PFSK-1 (cell line): ENCODE measurements around the gene NPHP4.

Source experiments
- FOXP2 ChIP-seq: optimal IDR thresholded peaks from 2 replicates; pipeline ENCODE3; 2011; ENCODE audit warnings: borderline replicate concordance, control low read depth, inconsistent platforms; ENCODE audit not compliant: insufficient read depth; ENCODE audit errors: extremely low read length, extremely low read depth
- POLR2AphosphoS5 ChIP-seq: IDR thresholded peaks from 2 replicates; pipeline ENCODE4 v1.6.1; 2012; ENCODE audit warnings: low read depth, mild to moderate bottlenecking, control low read depth, low read length, moderate library complexity
- SIN3A ChIP-seq: IDR thresholded peaks from 2 replicates; pipeline ENCODE4 v1.6.1; 2012; ENCODE audit warnings: mild to moderate bottlenecking, low read length, moderate library complexity, borderline replicate concordance; ENCODE audit not compliant: insufficient read depth
- TAF1 ChIP-seq: IDR thresholded peaks from 2 replicates; pipeline ENCODE4 v1.6.1; 2012; ENCODE audit warnings: low read length, control low read depth, borderline replicate concordance; ENCODE audit not compliant: insufficient read depth
- TF ChIP-seq, protein P1 (sequence below), 2 experiments: IDR thresholded peaks; 2 replicates each; pipeline versions ENCODE4 v1.6.1 to v1.8.0; 2011 to 2012; ENCODE audit warnings: low read depth in 2 of 2, low read length in 2 of 2, control low read depth in 1 of 2, inconsistent platforms in 1 of 2, mild to moderate bottlenecking in 1 of 2, moderate library complexity in 1 of 2; ENCODE audit not compliant: insufficient read depth in 1 of 2

NPHP4 gene

GRCh38 chr1:5909576-5910275, 82.5 kb downstream of the NPHP4 start:
- TF ChIP-seq SIN3A, result no peak

DNA sequence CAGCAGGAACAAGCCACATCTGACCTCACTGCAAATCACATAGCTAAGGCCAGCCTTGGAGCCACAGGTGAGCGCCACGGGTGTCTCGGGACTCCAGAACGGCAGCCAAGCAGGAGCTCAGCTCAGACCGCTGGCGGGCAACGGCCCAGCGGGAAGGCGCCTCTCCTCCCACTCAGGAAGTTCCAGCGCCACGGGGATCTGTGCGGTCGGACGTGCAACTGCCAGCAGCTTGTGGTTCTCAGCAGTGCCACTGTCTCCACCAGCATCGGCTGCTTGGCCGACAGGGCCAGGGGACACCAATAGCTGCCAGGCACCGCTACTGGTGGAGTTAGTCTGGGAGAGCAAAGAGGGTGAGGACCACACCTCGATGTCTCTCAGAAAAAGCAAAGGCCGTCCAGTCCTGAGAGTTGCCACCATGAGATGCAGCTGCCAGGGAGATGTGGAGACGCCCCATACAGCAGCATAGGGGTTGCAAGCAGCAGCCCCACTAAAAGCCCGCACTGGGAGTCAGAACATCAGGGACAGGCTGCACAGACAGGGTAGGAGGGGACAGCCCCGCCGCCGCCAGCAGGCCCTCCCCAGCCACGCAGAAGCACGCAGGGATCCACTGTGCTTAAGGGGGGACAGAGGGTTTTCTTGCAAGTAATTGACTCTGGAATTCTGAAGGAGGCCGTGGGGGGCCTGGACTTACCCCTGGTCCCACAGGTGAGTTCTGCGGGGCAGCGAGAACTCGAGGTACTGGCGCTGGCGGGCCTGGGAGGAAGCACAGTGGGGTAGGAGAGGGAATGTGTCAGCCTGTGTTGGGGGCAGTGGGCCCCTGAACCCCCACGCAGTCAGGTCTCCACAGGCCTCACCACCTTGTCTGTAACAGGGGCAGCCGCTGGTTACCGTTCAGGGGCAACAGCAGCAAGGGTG, 83.5 kb downstream of the NPHP4 start:
- TF ChIP-seq POLR2AphosphoS5 (no peak), FOXP2 (no peak), SIN3A (no peak), TAF1 (no peak)
- TF ChIP-seq, protein P1, sequence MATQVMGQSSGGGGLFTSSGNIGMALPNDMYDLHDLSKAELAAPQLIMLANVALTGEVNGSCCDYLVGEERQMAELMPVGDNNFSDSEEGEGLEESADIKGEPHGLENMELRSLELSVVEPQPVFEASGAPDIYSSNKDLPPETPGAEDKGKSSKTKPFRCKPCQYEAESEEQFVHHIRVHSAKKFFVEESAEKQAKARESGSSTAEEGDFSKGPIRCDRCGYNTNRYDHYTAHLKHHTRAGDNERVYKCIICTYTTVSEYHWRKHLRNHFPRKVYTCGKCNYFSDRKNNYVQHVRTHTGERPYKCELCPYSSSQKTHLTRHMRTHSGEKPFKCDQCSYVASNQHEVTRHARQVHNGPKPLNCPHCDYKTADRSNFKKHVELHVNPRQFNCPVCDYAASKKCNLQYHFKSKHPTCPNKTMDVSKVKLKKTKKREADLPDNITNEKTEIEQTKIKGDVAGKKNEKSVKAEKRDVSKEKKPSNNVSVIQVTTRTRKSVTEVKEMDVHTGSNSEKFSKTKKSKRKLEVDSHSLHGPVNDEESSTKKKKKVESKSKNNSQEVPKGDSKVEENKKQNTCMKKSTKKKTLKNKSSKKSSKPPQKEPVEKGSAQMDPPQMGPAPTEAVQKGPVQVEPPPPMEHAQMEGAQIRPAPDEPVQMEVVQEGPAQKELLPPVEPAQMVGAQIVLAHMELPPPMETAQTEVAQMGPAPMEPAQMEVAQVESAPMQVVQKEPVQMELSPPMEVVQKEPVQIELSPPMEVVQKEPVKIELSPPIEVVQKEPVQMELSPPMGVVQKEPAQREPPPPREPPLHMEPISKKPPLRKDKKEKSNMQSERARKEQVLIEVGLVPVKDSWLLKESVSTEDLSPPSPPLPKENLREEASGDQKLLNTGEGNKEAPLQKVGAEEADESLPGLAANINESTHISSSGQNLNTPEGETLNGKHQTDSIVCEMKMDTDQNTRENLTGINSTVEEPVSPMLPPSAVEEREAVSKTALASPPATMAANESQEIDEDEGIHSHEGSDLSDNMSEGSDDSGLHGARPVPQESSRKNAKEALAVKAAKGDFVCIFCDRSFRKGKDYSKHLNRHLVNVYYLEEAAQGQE (IDR thresholded peaks at IDR 0.05; ENCODE audit: insufficient read depth in 1 of 2, low read depth in 2 of 2, low read length in 2 of 2), result no peak

DNA sequence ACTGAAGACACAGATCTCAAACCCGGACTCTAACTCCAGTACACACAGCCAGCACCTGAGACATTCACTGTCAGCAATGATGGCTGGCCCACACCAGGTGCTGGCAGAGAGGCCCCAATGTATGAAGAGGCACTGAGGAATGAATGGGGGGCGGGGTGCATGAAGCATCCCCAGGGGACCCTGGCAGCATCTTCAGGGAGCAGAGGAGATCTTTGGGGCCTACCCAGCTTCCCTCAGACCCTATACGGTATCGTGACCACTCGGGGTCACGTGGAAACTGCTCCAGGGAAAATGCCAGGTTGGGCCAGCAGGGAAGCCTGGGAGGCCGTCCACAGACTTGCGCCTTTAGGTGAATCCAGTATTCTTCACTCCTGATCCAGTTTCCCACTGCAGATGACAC, 84.3 kb downstream of the NPHP4 start:
- TF ChIP-seq TAF1, result no peak
- TF ChIP-seq, protein P1 (IDR thresholded peaks at IDR 0.05; ENCODE audit: insufficient read depth in 1 of 2, low read depth in 2 of 2, low read length in 2 of 2), result no peak
- TF ChIP-seq POLR2AphosphoS5, result no peak
- TF ChIP-seq SIN3A, result no peak
- TF ChIP-seq FOXP2, result no peak

- TF ChIP-seq POLR2AphosphoS5, result no peak
Measured at GRCh38 chr1:5907386-5907785, 84.8 kb downstream of the NPHP4 start.

DNA sequence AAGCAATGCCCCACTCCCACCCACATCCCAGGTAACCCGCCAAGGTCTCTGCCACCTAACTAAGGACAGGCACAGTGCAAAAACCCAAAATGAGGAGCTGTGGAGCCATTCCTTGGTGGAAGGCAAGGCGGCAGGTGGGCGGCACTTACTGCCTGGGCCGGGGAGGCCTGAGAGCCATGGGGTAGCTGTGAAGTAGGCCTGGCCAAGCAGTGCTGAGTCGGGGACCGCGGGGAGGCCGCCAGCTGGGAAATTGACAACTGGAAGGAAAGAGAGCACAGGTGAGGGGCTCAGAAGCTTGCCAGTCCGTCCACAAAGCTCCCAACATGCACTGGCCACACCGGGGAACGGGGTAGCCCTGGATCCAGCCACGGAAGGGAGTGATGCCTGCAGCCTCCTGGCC, 85.3 kb downstream of the NPHP4 start:
- TF ChIP-seq SIN3A, result no peak
- TF ChIP-seq TAF1, result no peak

DNA sequence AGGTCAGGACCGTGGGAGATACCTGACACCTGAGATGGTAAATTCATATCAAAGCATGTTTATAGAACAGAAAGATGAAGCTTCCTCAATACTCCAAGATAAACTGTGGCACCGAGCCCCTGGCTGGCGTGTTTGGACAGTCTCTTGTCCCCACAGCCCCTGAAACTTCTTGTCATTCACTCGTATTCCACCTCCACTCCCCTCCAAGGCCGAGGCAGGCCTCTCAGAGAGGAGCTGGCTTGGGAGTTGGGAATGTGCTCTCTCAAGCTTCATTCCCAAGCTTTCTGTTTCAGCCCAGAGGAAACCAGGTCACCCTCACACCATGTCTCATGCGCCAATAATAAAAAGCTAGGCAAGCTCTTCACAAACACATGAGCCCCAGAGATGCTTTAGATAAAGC, 86.1 kb downstream of the NPHP4 start:
- TF ChIP-seq SIN3A (no peak), POLR2AphosphoS5 (no peak), TAF1 (no peak), FOXP2 (no peak)
- TF ChIP-seq, protein P1 (IDR thresholded peaks at IDR 0.05; ENCODE audit: insufficient read depth in 1 of 2, low read depth in 2 of 2, low read length in 2 of 2), result no peak
